Thymus (tissue), 11 donors: ENCODE results near the gene XPNPEP1. TPM values are rescaled to one million over a fixed set of nuclear protein-coding genes. Genes with fewer than 3 reads are reported as not detected.

ENCODE experiments used
- DNase-seq, 9 donors: peaks; one replicate each; pipeline ENCODE4 v3.0.0-alpha.2; 2013; ENCODE audit warnings: low spot score in 9 of 9, low read depth in 6 of 9, missing footprints in 1 of 9
- H3K27ac ChIP-seq, 2 donors: one replicate each; pipeline ENCODE4 v1.5.1; 2013; ENCODE audit warnings: control low read depth in 1 of 2, low read depth in 1 of 2, low read length in 1 of 2, mild to moderate bottlenecking in 1 of 2, moderate library complexity in 1 of 2
- H3K27me3 ChIP-seq, 2 donors: one replicate each; pipeline ENCODE4 v1.5.1; 2013; ENCODE audit warnings: low read length in 1 of 2; ENCODE audit not compliant: control insufficient read depth in 2 of 2, insufficient read depth in 1 of 2
- H3K36me3 ChIP-seq, 2 donors: one replicate each; pipeline ENCODE4 v1.5.1; 2013; ENCODE audit warnings: low read length in 1 of 2, mild to moderate bottlenecking in 1 of 2, moderate library complexity in 1 of 2; ENCODE audit not compliant: control insufficient read depth in 2 of 2, insufficient read depth in 2 of 2
- H3K4me1 ChIP-seq, 2 donors: one replicate each; pipeline ENCODE4 v1.5.1; 2013; ENCODE audit warnings: low read length in 2 of 2; ENCODE audit not compliant: control insufficient read depth in 2 of 2, insufficient read depth in 2 of 2
- H3K4me3 ChIP-seq, 2 donors: one replicate each; pipeline ENCODE4 v1.5.1; 2013; ENCODE audit warnings: low read length in 2 of 2, control low read depth in 1 of 2, mild to moderate bottlenecking in 1 of 2
- H3K9me3 ChIP-seq, 2 donors: one replicate each; pipeline ENCODE4 v1.5.1; 2013; ENCODE audit warnings: low read length in 1 of 2, mild to moderate bottlenecking in 1 of 2; ENCODE audit not compliant: control insufficient read depth in 2 of 2, insufficient read depth in 1 of 2
- WGBS: extraction: QIAGEN DNeasy Blood & Tissue Kit; methylation state at CpG from one replicate; pipeline ENCODE4 v1.1.7; 2013; 5-methylcytosine and 5-hydroxymethylcytosine counted together
- polyA plus RNA-seq: library from polyadenylated mRNA; stranded (reverse); fragments of 200-250 nt; gene quantifications from one replicate; pipeline ENCODE4 v1.2.3, GENCODE V29; 2013
- total RNA-seq: library from RNA; stranded (reverse); fragments of 120-200 nt; gene quantifications from one replicate; pipeline ENCODE4 v1.2.4, GENCODE V29; 2013
- donor health status: healthy.

Gene XPNPEP1
- total and polyA plus RNA-seq, 2 donors: 41.0 to 44.2 TPM

DNA sequence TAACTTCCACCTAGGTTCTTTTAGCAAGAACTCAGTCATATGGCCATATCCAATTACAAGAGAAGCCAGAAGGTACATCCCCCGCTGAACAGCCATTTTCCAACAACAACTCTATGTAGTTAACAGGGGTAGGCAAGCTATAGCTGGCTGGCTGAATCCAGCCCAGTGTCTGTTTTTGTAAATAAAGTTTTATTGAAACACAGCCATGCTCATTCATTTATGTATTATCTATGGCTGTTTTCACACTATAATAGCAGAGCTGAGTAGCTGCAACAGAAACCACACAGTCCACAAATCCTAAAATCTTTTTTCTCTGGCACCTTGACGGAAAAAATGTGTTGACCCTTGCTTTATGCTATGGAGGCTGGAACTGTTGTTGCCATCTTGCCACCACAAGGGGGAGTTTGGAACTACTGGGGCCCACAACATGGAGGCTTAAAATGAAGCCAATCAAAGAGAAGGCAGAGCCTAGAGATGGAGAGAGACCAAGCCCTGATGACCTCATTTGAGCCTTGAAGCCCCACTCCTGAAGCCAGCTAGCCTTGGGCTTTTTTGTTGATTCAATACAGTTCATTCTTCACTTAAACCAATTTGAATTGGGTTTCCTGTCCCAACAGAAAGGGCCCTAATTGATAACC is 33.3 kb upstream of the XPNPEP1 start:
- H3K4me3 ChIP-seq: no peak overlapping the region
- DNase-seq: peak in 1 of 9 donors; percentile 32
- WGBS: 98% methylated on average over 2 of the region's 2 CpGs
- H3K27me3 ChIP-seq: no peaks in the 10 kb centered on the region
- H3K9me3 ChIP-seq: no peaks in the 10 kb centered on the region
- no peaks in the 10 kb centered on the region for H3K36me3 ChIP-seq
- no peak overlapping the region for H3K27ac ChIP-seq
- H3K4me1 ChIP-seq: no peaks in the 10 kb centered on the region

DNA sequence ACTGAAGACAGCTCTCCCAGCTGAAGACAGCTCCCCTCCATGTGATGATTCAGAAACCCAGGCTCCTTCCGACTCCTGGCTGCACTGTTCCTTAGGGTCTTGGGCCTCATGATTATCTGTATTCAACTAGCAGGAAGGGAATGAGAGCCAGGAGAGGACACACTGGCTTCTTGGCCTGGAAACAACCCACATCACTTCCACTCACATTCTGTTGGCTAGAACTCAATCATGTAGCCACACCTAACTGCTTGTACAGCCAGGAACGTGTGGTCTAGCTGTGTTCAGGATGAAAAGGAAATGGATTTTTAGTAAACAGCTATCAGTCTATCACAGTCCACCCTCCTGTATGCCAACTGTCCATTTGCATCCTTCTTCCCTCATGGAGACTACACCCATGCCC is 30.5 kb upstream of the XPNPEP1 start:
- no peaks in the 10 kb centered on the region for H3K4me1 ChIP-seq
- WGBS: 84% methylated on average over 2 of the region's 2 CpGs
- no peak overlapping the region for H3K4me3 ChIP-seq
- DNase-seq: no peak
- no peaks in the 10 kb centered on the region for H3K27me3 ChIP-seq
- H3K27ac ChIP-seq: no peak overlapping the region
- H3K9me3 ChIP-seq: no peaks in the 10 kb centered on the region
- no peaks in the 10 kb centered on the region for H3K36me3 ChIP-seq

DNA sequence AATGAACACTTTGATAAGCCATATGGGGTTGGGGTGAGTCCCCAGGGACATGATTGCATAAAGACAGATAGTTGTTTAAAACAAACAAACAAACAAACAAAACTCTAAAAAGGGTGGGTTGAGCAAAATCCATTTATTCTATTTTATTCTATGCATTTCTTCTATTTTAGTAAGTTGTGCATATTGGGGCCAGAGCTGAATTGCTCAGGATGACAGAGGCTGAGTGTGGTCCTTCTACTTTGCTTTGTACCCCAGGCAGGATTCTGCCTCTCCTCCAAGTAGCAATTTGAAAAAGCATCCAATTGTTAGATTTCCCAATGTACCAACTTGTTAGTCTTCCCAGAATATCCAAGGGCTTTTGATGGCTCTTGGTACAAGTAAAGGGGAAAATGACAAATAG is 29.2 kb upstream of the XPNPEP1 start:
- H3K9me3 ChIP-seq: no peaks in the 10 kb centered on the region
- H3K36me3 ChIP-seq: no peaks in the 10 kb centered on the region
- no peaks in the 10 kb centered on the region for H3K27me3 ChIP-seq
- H3K4me1 ChIP-seq: no peaks in the 10 kb centered on the region
- H3K27ac ChIP-seq: no peak overlapping the region
- H3K4me3 ChIP-seq: no peak overlapping the region
- DNase-seq: no peak

GRCh38 chr10:109947111-109947920 is 24.0 kb upstream of the XPNPEP1 start:
- no peak for DNase-seq
- Histone ChIP-seq H3K9me3 (no peaks in the 10 kb centered on the region), H3K4me1 (no peaks in the 10 kb centered on the region), H3K27me3 (no peaks in the 10 kb centered on the region), H3K36me3 (no peaks in the 10 kb centered on the region), H3K4me3 (no peak overlapping the region), H3K27ac (no peak overlapping the region)
- WGBS: 65% methylated on average over 5 of the region's 5 CpGs

DNA sequence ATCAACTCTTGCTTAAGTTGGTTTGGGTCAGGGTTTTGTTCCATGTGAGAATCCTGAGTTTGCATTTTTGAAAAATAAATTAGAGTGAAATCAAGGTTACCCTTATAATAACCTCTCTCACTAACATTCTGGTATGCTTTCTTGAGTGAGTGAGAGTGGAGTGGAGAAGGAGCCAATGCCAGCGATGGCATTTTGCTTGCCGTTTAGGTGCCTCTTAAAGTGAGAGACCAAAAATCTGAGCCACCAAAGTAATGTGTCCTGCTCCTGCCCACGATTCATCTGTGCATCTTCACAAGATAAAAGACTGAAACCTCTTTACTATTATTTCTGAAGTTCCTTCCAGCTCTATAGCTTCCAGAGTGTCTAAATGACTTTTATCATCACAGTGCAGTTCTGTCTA is 23.4 kb upstream of the XPNPEP1 start:
- Histone ChIP-seq H3K27ac (no peak overlapping the region), H3K4me3 (no peak overlapping the region), H3K4me1 (no peaks in the 10 kb centered on the region), H3K9me3 (no peaks in the 10 kb centered on the region), H3K27me3 (no peaks in the 10 kb centered on the region), H3K36me3 (no peaks in the 10 kb centered on the region)
- DNase-seq: no peak
- WGBS: 94% methylated on average over 3 of the region's 3 CpGs

- 89% methylated on average over 4 of the region's 4 CpGs for whole genome bisulfite sequencing
- Histone ChIP-seq H3K27me3 (no peaks in the 10 kb centered on the region), H3K4me1 (no peaks in the 10 kb centered on the region), H3K4me3 (no peak overlapping the region), H3K9me3 (no peaks in the 10 kb centered on the region), H3K27ac (no peak overlapping the region), H3K36me3 (no peaks in the 10 kb centered on the region)
- DNase-seq: no peak
These were observed 22.3 kb upstream of the XPNPEP1 start for GRCh38 chr10:109945473-109946177.

- WGBS: 89% methylated on average over 1 of the region's 1 CpG
- Histone ChIP-seq H3K4me1 (no peaks in the 10 kb centered on the region), H3K36me3 (no peaks in the 10 kb centered on the region)
These were observed 21.3 kb upstream of the XPNPEP1 start for GRCh38 chr10:109944613-109945012.

GRCh38 chr10:109941236-109941862 is 18.0 kb upstream of the XPNPEP1 start:
- Histone ChIP-seq H3K4me1 (peaks cover 15 to 20% of the 10 kb centered on the region in 2 donors), H3K27me3 (no peaks in the 10 kb centered on the region), H3K4me3 (no peak overlapping the region), H3K9me3 (no peaks in the 10 kb centered on the region), H3K36me3 (no peaks in the 10 kb centered on the region), H3K27ac (no peak overlapping the region)
- no peak for DNase-seq
- 96% methylated on average over 4 of the region's 4 CpGs for WGBS

More at GRCh38 chr10:109944613-109945012, 21.3 kb upstream of the XPNPEP1 start:
- no peaks in the 10 kb centered on the region for H3K27me3 ChIP-seq
- H3K4me3 ChIP-seq: no peak overlapping the region
- no peaks in the 10 kb centered on the region for H3K9me3 ChIP-seq
- H3K27ac ChIP-seq: no peak overlapping the region
- DNase-seq: no peak

- H3K4me3 ChIP-seq: no peak overlapping the region
- H3K36me3 ChIP-seq: no peaks in the 10 kb centered on the region
- no peak overlapping the region for H3K27ac ChIP-seq
- H3K4me1 ChIP-seq: peaks cover 15 to 26% of the 10 kb centered on the region in 2 donors
- no peak for DNase-seq
- H3K9me3 ChIP-seq: no peaks in the 10 kb centered on the region
- H3K27me3 ChIP-seq: no peaks in the 10 kb centered on the region
- WGBS: over 99% methylated on average over 3 of the region's 3 CpGs
These were observed 17.2 kb upstream of the XPNPEP1 start for GRCh38 chr10:109940553-109940952.
